H4 (cell line): ENCODE measurements around the gene NEDD8. TPM values are rescaled to one million over a fixed set of nuclear protein-coding genes. Genes with fewer than 3 reads are reported as not detected.
"Not testable (repeated sequence)": the region's sequence is repeated elsewhere in the genome, so short reads cannot be mapped to it uniquely, and the experiment has no call there.

ENCODE experiments used
- DNase-seq: peaks from one replicate; pipeline ENCODE4 v3.0.0-alpha.2; 2015; ENCODE audit warnings: low spot score
- total RNA-seq: library from RNA; depleted of rRNA; stranded (reverse); fragments of >200 nt; shearing (Covaris generic); gene quantifications from 2 replicates; pipeline ENCODE4 v1.2.3, GENCODE V29; 2014

Gene NEDD8
- total RNA-seq, 1 experiment from 2014 or later = 314 TPM

DNA sequence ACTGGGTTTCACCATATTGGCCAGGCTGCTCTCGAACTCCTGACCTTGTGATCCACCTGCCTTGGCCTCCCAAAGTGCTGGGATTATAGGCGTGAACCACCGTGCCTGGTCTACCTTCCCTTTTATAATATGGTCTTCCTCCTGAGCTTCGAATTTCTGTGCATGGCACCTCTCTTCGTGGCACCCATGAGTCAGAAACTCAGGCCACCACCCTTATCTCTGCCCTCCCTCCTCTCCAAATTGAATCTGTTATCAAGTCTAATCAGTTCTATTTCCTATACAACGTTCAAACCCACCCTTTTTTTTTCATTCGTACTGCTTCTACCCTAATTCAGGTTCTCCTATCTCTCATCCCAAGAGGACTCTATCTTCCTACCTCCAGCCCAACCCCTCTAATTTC lies 15.3 kb upstream of the NEDD8 start:
- DNase-seq = no peak

DNA sequence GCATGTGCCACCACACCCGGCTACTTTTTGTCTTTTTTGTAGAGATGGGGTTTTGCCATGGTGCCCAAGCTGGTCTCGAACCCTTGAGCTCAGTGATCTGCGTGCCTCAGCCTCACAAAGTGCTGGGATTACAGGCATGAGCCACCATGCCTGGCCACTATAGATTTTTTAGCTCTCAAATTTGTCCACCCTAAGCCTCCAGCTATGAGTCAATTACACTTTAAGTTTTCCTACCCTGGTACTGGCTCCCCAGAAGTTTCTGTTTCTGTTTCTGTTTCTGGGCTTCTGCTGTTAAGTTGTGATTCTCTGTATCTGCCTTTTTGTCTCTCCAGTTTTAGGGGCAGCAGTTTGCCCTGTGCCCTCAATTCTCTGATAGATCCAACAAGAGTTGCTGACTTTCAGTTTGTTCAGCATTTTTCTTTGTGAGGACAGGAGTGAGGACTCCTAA lies 14.6 kb upstream of the NEDD8 start:
- no peak for DNase-seq

DNA sequence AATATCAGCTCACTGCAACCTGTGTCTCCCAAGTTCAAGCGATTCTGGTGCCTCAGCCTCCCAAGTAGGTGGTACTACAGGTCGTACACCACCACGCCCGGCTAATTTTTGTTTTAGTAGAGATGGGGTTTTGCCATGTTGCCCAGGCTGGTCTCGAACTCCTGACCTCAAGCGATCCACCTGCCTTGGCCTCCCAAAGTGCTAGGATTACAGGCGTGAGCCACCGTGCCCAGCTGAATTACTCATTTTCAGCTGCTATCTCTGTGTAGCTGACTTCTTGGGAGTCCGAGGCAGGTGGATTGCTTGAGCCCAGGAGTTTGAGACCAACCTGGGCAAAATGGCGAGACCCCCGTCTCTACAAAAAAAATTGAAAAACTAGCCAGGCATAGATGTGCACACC lies 13.2 kb upstream of the NEDD8 start:
- DNase-seq = not testable (repeated sequence)

DNA sequence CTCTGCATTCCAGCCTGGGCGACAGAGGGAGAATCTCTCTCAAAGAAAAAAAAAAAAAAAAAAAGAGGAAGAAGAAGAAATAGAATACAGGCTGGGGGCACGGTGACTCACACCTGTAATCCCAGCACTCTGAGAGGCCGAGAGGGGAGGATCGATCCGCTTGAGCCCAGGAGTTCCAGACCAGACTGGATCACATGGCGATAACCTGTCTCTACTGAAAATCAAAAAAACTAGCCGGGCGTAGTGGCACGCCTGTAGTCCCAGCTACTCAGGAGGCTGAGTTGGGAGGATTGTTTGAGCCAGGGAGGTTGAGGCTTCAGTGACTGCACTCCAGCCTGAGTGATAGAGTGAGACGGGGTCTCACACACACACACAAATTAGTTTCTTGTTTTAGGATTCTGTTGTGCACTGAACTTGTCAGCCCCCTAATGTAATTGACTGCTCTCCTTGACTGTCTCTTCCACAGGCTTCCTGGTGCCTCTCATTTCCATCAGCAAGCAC lies 11.2 kb upstream of the NEDD8 start:
- DNase-seq = no peak

DNA sequence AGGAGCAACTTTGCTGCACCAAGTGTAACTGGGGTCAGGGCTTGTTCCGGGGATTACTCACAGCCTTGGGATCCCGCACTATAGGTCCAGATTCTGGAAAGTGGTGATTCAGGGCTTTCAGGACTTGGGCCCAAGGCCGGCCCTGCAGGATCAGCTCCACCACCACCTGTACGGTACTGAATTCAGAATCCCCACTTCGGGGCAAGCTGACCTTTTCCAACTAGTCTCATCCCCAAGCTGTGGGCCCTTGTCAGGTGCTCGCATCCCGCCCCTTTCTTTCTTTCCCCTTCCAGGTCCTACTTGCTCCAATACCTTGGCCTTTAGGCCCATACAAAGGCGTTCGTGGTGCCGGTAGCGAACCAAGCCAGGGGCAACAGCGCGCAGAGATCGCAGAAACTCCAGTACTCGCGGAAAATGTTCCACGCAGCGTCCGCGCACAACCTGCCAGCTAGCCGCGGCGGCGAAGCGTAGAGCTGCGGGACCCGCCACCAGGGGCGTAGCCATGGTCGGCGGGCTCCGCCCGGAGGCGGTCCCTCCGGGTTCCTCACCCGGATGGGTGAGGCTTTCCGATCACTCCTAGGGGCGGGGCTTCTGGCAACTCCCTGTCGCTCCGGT lies 9.8 kb upstream of the NEDD8 start:
- peak; percentile 78 for DNase-seq

DNA sequence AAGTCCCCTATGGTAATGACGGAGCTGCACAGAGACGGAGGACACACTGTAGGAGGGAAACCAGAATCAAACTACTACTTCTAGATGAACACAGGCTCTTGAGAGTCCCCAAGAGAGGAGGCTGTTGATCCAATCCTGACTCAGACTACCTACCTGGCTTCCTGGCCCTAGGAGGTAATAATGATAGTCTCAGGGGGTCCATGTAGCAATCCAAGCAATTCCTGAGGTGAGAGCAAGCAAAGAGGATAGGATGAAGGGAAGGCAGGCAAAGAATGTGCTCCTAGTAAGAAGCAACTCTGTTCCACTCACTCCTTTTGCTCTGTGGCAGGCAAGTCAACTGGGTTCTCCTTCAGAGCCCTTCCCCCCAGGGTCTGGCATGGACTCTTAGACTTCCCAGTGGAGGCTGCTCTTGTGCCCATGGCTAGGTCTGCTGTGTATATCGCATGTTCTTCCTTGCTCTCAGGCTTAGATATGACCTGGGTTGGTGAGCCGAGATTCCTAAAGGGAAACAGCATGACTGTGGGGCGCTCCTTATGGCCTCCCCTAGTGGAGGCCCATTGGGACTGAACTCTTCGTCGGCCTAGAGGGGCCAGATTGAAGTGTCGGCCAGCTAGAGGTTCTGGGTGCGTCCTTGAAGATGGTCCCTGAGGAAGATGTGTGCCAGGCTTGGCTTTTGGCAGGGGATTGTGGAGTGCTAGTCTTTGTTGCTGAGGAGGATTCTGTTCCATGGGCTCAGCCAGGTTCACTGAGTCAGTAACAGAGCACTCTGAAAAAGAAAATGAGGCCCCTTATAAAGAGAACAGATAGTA lies 8.1 kb upstream of the NEDD8 start:
- DNase-seq = no peak

DNA sequence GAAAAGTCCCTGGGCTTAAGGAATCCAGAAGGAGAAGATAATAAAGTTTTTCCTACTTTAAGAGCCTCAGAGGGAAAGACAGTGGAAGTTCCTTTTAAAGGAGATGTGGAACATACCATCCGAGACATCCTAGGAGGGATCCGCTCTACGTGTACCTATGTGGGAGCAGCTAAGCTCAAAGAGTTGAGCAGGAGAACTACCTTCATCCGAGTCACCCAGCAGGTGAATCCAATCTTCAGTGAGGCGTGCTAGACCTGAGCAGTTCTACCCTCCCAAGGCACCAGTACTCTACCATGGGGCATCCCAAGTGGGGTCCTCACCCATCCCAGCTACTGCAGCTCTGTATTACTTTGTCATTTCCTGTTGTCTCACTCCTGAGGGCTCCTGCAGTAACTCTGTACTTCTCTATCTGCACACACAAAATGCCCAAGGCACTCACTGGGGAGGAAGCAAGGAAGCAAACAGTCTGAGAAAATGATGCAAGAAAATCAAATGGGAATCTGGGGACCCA lies 6.4 kb upstream of the NEDD8 start:
- no peak for DNase-seq

DNA sequence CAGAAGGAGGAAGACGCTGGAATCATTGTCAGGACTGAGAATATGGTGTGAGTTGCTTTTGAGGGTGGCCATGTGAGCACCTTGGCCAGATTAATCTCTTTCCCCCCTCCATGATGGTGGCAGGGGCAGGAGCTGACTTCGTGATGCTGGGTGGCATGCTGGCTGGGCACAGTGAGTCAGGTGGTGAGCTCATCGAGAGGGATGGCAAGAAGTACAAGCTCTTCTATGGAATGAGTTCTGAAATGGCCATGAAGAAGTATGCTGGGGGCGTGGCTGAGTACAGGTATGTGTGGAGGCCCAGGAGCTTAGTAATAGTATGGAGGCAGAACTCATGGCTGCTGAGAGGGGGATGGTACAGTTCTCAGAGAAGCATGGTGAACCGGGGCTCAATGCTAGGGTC lies 6.0 kb upstream of the NEDD8 start:
- no peak for DNase-seq

DNA sequence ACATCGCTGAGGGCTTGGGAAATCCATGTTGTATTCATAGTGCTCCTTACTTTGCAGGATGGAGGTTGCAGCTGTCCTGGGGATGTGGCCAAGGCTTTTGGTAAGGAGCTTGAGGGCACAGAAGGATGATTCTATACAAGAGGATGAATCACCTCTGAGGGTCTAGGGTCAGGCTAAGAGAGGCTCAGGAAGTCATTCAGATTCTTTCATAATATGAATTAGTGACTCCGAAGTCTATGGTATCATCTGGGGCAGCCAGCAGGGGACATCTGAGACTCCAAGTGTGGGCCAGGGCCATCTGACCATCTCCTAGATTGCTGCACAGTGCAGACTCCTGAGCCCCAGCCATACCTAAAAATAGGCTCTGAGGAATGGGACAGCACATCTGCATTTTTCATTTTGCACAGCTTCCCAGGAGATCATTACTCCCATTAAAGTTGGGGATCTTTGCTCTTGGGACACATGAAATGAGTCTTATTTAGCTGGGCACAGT lies 5.3 kb upstream of the NEDD8 start:
- no peak for DNase-seq

DNA sequence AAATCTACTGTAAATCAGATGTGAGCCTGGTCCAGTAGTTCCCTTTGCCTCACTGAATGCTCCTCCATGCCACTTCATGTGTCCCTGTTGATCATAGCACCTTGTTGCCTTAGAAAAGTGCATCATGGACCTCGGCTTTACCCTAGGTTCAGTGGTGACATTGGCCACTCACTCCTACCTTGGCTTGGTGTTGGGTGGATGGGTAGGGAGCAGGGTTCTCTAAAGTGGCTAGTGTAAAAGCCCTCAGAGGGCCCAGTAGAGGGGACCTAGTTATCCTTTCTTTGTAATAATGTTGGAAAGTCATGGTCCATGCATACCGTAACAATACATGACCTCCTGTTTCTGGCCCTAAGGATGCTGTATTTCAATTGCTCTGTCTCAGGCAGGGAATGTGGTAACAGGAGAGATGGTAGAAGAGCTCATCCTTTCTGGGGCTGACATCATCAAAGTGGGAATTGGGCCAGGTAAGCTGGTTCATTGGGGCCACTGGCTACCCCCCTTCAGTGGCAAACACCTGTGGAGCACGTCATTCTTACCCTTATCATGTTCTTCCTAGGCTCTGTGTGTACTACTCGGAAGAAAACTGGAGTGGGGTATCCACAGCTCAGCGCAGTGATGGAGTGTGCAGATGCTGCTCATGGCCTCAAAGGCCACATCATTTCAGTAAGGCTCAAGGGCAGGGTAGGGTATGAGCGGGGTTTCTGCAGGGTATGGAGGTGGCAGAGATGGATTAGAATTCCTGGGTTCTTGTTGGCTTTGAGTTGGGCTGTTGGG lies 4.7 kb upstream of the NEDD8 start:
- no peak for DNase-seq

DNA sequence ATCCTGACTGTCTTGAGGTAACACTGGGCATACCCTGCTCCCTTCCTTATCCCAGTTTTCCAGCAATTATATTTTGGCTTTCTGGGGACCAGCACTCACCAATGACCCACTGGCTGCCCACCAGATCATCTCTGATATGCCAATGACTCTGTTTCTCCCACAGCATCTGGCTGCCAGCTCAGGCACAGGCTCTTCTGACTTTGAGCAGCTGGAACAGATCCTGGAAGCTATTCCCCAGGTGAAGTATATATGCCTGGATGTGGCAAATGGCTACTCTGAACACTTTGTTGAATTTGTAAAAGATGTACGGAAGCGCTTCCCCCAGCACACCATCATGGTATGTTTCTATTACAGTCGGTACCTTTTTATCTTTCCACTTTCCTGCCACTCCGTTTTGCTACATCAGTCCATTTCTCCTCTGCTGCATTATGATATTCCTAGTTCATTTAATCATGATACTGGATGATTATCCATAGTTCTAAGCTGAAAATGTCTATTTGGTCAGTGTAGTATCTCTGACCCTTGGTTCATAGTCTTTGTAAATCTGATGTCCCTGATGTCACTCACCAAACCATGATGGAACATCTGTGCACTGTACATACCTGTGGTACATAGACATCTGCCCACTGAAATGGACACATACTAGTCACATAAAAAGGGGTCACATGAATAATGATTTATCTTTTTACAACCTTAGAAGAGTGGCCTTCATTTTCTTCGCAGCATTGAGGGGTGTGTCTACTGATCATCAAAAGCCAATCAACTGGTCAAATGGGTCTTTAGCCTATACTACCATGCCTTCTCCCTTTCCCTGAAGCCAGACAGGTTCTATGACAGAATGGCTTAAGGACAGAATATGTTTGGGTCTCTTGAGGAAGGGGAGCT lies 3.9 kb upstream of the NEDD8 start:
- DNase-seq = no peak

DNA sequence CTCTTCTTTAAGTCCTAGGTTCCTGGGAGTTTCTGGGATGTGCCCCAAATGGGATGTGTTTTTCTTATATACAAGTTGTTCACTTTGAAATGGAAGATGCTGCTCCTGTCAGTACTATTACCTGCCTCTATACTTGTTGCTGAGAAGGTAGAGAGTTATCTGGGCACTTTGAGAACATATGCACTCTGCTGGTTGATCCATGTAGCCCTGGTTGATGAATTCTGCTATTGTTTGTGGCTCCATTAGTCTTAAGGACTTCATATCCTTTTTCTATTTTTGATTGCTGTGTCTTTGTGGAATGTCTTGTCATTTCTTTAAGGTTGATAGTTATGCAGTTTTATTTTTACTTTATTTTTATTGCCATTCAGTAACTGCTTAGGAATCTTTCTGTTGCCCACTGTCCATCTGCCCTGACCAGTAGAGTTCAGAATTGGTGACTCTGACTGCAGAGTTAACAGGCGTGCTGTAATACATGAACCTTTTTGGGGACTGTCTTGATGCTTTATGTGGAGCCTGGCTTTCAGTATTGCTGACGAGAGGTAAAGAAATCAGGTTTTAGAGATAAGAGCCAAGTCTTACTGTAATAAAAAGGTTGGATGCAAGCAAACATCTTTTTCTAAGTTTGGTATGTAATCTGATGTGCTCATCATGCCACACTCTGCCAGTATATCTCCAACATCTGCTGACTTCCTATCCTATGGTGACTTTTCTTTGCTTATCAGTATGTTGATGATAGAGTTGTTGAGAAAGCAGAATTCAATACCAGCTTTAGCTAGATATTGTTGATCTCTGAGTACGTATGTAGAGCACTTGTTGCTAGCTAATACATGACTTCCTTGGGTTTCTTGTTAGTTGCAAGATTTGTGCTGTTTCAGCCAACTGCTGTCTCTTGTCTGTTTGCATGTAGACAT lies 2.2 kb upstream of the NEDD8 start:
- no peak for DNase-seq

DNA sequence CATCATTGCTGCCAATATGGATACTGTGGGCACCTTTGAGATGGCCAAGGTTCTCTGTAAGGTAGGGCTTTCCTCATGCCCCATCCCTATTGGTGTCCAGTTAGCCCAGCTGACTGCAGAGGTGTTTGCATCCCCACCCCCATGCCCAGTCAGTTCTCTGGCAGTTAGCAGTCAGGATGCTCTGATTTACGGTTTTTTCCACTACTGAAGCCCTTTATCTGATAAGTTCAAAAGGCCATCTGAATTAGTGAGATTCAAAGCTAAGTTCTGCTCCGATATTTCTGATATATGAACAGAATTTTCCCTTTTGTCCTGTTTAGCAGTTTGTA lies 1.3 kb upstream of the NEDD8 start:
- DNase-seq = no peak

DNA sequence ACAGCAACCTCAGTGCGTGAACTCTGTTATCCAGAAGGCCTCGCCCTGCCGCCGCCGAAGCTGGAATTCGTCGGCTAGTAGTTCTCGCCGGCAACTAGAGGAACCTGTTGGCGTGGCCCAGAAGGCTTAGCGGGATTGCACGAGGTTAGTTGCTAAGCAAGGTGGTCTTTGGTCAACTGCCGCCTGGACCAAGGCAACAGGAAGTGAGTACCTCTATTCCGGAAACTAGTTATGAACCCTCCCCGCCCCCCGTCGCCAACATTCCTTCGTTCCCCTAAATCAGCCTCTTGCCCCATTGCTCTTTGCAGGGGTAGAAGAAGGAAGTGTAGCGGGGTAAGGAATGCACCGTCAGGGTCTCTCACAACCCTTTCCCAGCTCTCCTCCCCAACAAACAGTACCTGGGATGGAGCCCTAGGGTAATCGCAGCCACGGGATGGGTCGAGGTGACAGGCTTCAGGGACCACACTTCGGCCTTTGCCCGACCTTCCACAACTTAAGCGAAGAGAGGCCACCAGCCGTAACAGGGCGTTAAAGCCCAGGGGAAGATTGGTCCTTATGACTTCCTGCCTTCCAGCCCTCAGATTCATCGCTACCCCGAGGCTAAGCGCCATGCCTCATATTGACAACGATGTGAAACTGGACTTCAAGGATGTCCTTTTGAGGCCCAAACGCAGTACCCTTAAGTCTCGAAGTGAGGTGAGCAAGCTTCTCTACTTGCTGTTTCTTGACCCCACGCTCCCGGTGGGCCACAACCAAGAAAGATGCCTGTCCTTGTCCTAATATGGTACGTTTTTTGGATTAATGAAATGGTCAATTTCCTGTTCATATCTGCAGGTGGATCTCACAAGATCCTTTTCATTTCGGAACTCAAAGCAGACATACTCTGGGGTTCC lies 724 bp upstream of the NEDD8 start, which contains the start of gene GMPR2:
Gene GMPR2, plus strand, starts transcription at position 285 of the 893 bp plus-strand sequence. Its CDS starts 325 bp downstream, at position 610.
- DNase-seq = no peak

DNA sequence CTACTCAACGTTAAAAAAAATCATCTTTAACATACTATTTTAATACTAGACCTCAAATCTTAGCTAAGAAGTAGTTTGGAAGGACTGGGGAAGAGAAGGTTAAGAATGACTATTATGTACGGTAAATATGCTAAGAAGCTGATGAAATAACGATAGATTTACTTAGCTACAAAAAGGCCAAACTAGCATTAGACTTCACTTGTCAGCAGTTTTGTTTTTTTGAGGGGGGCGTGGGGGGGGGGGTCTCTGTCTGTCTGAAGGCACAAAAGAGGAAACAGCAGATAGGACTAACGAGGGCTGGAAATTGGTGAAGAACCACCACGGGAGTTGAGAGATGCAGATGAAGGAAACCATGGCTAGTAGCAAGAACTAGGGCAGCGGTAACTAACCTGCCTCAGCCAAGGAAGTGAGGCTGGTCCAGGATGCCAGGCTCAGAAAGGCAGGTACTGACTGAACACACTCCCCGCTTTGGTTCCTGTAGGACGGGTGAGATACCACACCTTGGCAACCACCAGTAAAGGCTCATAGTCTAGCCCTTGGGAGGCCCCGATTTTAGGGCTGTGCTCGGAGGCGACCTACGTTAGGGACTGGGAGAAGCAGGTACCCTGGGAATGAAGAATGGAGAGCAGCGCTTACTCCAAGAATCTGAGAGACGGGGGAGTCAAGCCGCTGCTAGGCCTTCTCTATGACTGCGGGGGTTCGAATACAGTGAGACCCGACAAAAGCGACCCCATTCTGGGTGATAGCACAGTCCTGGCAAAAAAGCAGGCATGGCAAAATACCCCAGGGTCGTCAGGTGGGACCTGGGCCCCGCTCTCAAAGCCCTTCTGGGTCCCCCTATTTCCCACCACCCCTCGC lies 675 bp downstream of the NEDD8 start:
- DNase-seq = no peak

DNA sequence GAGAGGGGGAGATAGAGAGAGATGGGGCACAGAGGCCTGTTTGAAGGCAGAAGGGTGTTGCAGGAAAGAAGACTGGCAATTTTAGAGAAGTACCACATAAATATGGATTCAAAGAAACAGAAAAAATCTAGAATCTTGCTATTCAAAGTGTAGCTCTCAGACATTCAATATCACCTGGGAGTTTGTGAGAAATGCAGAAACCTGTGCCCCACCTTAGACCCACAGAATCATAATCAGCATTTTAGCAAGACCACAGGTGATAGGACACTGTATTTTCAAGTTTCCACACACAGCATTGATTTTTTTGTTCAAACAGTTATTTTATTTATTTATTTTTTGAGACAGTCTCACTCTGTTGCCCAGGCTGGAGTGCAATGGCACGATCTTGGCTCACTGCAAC lies 3.3 kb downstream of the NEDD8 start:
- no peak for DNase-seq

DNA sequence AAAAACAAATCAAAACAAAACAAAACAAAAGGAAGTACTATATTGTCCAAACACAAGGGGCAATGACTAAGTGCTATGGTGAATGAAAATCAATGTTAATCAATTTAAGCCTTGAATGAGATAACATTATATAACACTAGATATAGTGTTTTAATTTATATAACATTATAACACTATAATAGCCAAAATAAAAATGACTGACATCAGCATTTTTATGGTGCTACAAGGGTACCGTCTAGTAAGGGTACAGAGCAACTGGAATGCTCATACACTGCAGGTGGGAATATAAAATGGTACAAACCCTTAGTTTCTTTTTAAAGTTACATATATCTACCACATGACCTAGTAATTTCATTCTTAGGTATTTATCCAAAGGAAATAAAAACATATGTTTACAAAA lies 5.7 kb downstream of the NEDD8 start:
- DNase-seq = no peak

DNA sequence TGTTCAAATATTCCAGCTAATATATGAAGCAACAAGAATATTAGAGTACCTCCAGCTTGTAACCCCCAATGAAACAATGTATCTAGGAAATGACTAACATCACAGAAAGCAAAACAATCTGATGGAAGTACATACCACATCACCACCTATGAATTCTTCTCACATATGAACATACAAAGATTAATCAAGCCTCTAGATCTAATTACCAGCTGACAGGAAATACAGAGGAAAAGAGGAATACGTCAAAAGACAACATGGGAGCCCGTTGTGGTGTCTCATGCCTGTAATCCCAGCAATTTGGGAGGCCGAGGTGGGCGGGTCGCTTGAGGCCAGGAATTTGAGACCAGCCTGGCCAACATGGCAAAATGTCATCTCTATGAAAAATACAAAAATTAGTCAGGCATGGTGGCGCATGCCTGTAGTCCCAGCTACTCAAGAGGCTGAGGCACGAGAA lies 7.5 kb downstream of the NEDD8 start:
- DNase-seq = no peak
